ENCODE results near the gene SLC16A10. TPM values are rescaled to one million over a fixed set of nuclear protein-coding genes. Genes with fewer than 3 reads are reported as not detected.

SLC16A10 gene
- total RNA-seq, 1 experiment from 2014 or later: 2.9 TPM

DNA sequence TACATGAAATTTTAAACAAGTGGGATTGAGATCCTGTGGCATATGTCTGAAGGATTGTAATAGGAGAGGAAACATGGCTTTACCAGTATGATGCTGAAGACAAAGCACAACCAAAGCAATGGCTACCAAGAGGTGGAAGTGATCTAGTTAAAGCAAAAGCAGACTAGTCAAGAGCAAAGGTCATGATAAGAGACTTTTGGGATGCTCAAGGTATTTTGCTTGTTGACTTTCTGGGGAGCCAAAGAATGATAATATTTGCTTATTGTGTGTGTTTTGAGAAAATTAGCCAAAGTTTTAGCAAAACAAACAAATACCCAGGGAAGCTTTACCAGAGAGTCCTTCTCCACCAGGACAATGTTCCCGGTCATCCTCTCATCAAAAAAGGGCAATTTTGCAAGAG, 20.3 kb downstream of the SLC16A10 start:
- Histone ChIP-seq H3K4me2 (ENCODE audit: low read length) (no peak overlapping the region), H3K4me3 (ENCODE audit: low read length) (no peak overlapping the region), H3K36me3 (ENCODE audit: low read depth, low read length) (no peaks in the 10 kb centered on the region), H3K79me2 (ENCODE audit: low read length) (no peaks in the 10 kb centered on the region), H4K20me1 (ENCODE audit: low read length) (no peaks in the 10 kb centered on the region), H3K9me2 (replicated peaks; ENCODE audit: low read length) (no peaks in the 10 kb centered on the region), H3K9me3 (ENCODE audit: low read length) (no peaks in the 10 kb centered on the region), H3K27ac (ENCODE audit: low read length) (no peak overlapping the region), H2AFZ (ENCODE audit: low read length) (no peak overlapping the region), H3K4me1 (ENCODE audit: insufficient read depth, low read length) (peaks cover 7% of the 10 kb centered on the region), H3K9ac (ENCODE audit: low read length) (no peak overlapping the region), H3F3A (ENCODE audit: low read length, unreplicated experiment) (no peaks in the 10 kb centered on the region), H3K27me3 (ENCODE audit: low read length) (no peaks in the 10 kb centered on the region)
- no TSS peak for BruUV-seq (replicated peaks)
- TF ChIP-seq EZH2phosphoT487 (IDR thresholded peaks at IDR 0.05; ENCODE audit: borderline replicate concordance, low read length) (no peak), EZH2 (IDR thresholded peaks at IDR 0.05; ENCODE audit: low read length, unreplicated experiment) (no peak)
- TF ChIP-seq, protein P1, sequence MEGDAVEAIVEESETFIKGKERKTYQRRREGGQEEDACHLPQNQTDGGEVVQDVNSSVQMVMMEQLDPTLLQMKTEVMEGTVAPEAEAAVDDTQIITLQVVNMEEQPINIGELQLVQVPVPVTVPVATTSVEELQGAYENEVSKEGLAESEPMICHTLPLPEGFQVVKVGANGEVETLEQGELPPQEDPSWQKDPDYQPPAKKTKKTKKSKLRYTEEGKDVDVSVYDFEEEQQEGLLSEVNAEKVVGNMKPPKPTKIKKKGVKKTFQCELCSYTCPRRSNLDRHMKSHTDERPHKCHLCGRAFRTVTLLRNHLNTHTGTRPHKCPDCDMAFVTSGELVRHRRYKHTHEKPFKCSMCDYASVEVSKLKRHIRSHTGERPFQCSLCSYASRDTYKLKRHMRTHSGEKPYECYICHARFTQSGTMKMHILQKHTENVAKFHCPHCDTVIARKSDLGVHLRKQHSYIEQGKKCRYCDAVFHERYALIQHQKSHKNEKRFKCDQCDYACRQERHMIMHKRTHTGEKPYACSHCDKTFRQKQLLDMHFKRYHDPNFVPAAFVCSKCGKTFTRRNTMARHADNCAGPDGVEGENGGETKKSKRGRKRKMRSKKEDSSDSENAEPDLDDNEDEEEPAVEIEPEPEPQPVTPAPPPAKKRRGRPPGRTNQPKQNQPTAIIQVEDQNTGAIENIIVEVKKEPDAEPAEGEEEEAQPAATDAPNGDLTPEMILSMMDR (conservative IDR thresholded peaks at IDR 0.05; ENCODE audit: low read depth, low read length): no peak
- CTCF ChIA-PET: no interaction called here
- POLR2A ChIA-PET (ENCODE audit: unreplicated experiment): no interaction called here
- ATAC-seq (no peak), DNase-seq (no peak)
- intact Hi-C loops (cut with micrococcal nuclease): no loop called here

DNA sequence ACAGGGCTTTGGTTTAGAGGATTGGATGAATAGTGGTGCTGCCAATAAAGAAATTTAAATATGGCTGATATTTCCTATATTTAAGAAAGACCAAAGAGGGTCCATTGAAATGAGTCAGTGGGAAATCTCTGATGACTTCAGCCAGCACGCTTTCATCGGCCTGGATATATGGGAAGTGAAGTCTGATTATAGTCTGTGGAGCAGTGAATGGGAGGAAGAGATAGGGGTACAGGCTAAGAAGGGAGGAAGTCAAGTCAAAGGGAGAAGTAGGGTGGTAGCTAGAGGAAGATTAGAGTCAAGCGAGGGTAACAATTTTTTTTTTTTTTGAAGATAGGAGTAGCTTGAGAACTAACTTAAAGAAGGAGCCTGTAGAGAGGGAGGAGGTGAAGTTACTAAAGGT, 22.7 kb downstream of the SLC16A10 start:
- POLR2A ChIA-PET (ENCODE audit: unreplicated experiment): no interaction called here

DNA sequence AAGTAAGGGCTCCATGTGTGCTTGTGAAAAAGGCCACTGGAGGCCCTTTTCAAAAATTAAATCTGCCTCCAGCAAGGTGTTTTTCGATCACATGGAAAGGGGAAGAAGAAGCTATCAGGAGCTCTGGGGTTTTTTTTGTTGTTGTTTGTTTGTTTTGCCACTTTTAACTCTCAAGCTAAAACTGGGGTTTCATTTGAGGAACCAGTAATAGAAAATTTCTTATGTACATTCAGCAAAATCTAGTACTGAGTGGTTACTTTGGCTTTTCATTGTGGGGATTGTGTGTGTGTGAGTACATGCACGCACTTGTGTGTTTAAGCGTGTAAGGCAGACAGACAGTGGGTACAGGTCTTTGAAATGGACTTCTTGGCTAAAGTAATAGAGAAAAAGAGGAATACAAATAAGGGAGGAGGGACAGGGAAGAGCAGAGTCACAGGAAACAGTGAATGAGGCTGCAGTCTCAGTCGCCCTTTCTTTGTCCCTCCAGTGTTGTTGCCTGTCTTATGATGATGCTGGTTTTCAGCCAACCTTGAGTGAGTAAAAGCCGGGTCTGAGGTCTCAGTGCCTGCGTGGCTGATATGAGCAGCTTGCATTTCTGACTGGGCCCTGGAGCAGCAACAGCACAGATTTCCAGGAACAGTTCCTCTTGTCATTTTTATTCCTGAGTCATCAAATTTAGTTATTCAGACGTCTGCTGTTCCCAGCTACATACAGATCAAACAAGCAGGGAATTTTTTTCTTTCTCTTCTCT, 26.2 kb downstream of the SLC16A10 start:
- H3K9ac ChIP-seq (ENCODE audit: low read length): no peak overlapping the region
- H3K79me2 ChIP-seq (ENCODE audit: low read length): no peaks in the 10 kb centered on the region
- ChIA-PET POLR2A (ENCODE audit: unreplicated experiment) (no interaction called here), CTCF (no interaction called here)
- intact Hi-C loops (cut with micrococcal nuclease): no loop called here
- H3K9me2 ChIP-seq (replicated peaks; ENCODE audit: low read length): no peaks in the 10 kb centered on the region
- H3K4me1 ChIP-seq (ENCODE audit: insufficient read depth, low read length): no peaks in the 10 kb centered on the region
- no peak for TF ChIP-seq EZH2 (IDR thresholded peaks at IDR 0.05; ENCODE audit: low read length, unreplicated experiment)
- TF ChIP-seq EZH2phosphoT487 (IDR thresholded peaks at IDR 0.05; ENCODE audit: borderline replicate concordance, low read length): no peak
- TF ChIP-seq, protein P1 (conservative IDR thresholded peaks at IDR 0.05; ENCODE audit: low read depth, low read length): no peak
- H3K27me3 ChIP-seq (ENCODE audit: low read length): no peaks in the 10 kb centered on the region
- H2AFZ ChIP-seq (ENCODE audit: low read length): no peak overlapping the region
- no peaks in the 10 kb centered on the region for H3K36me3 ChIP-seq (ENCODE audit: low read depth, low read length)
- H3K4me2 ChIP-seq (ENCODE audit: low read length): no peak overlapping the region
- H3F3A ChIP-seq (ENCODE audit: low read length, unreplicated experiment): no peaks in the 10 kb centered on the region
- DNase-seq (no peak), ATAC-seq (no peak)
- H3K9me3 ChIP-seq (ENCODE audit: low read length): no peaks in the 10 kb centered on the region
- no peak overlapping the region for H3K27ac ChIP-seq (ENCODE audit: low read length)
- no peaks in the 10 kb centered on the region for H4K20me1 ChIP-seq (ENCODE audit: low read length)
- no peak overlapping the region for H3K4me3 ChIP-seq (ENCODE audit: low read length)
- BruUV-seq (replicated peaks): no TSS peak

More for the DNA sequence above, 22.7 kb downstream of the SLC16A10 start:
- intact Hi-C loops (cut with micrococcal nuclease): no loop called here
- Histone ChIP-seq H3K27me3 (ENCODE audit: low read length) (no peaks in the 10 kb centered on the region), H3K4me3 (ENCODE audit: low read length) (no peak overlapping the region), H3K9ac (ENCODE audit: low read length) (no peak overlapping the region), H3K36me3 (ENCODE audit: low read depth, low read length) (no peaks in the 10 kb centered on the region), H4K20me1 (ENCODE audit: low read length) (no peaks in the 10 kb centered on the region), H3K4me2 (ENCODE audit: low read length) (no peak overlapping the region), H3F3A (ENCODE audit: low read length, unreplicated experiment) (no peaks in the 10 kb centered on the region), H2AFZ (ENCODE audit: low read length) (no peak overlapping the region), H3K27ac (ENCODE audit: low read length) (no peak overlapping the region), H3K9me3 (ENCODE audit: low read length) (no peaks in the 10 kb centered on the region), H3K79me2 (ENCODE audit: low read length) (no peaks in the 10 kb centered on the region), H3K9me2 (replicated peaks; ENCODE audit: low read length) (no peaks in the 10 kb centered on the region), H3K4me1 (ENCODE audit: insufficient read depth, low read length) (peaks cover 7% of the 10 kb centered on the region)
- CTCF ChIA-PET: no interaction called here
- no TSS peak for BruUV-seq (replicated peaks)
- no peak for DNase-seq
- TF ChIP-seq, protein P1 (conservative IDR thresholded peaks at IDR 0.05; ENCODE audit: low read depth, low read length): no peak
- no peak for TF ChIP-seq EZH2 (IDR thresholded peaks at IDR 0.05; ENCODE audit: low read length, unreplicated experiment)
- TF ChIP-seq EZH2phosphoT487 (IDR thresholded peaks at IDR 0.05; ENCODE audit: borderline replicate concordance, low read length): no peak
- ATAC-seq: no peak

All from PC-3 (cell line).